ENCODE measurements around the gene MEGF11. TPM values are rescaled to one million over a fixed set of nuclear protein-coding genes. Genes with fewer than 3 reads are reported as not detected.

MEGF11 gene
- total RNA-seq, 1 experiment from 2014 or later, result not detected

DNA sequence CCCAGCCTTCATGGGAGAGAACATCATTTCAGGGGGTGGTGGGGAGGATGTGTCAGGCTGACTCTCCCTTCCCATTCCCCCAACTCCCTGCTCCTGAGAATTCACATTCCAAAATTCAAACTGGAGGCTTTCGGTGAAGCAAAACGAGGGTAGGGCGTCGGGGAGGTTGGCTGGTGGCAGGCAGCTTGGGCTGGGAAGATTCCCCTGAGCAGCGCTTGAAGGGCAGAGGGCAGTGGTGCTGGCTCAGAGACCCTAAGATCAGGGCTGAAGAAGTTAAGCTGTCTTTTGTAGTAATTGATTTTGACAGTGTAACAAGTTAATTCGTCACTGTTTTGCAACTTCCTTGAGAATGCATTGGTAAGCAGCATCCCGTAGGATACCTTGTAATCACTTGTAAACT lies 196.5 kb downstream of the MEGF11 start:
- Histone ChIP-seq H4K20me1 (ENCODE audit: insufficient read depth, low read depth, low read length) (no peaks in the 10 kb centered on the region), H3K27ac (ENCODE audit: low read length) (no peak overlapping the region), H3K79me2 (ENCODE audit: low read length) (no peaks in the 10 kb centered on the region), H2AFZ (ENCODE audit: low read length) (no peak overlapping the region), H3K9me2 (replicated peaks; ENCODE audit: insufficient read depth, low read length) (no peaks in the 10 kb centered on the region), H3K36me3 (ENCODE audit: insufficient read depth, low read length) (no peaks in the 10 kb centered on the region), H3K9ac (ENCODE audit: low read length) (no peak overlapping the region), H3K9me3 (ENCODE audit: low read length) (no peaks in the 10 kb centered on the region), H3K4me2 (ENCODE audit: low read depth, low read length, poor library complexity, severe bottlenecking) (no peak overlapping the region), H3K27me3 (ENCODE audit: low read length) (no peaks in the 10 kb centered on the region), H3K4me3 (ENCODE audit: low read length) (no peak overlapping the region), H3K4me1 (ENCODE audit: low read length) (no peaks in the 10 kb centered on the region)
- no peak for DNase-seq

DNA sequence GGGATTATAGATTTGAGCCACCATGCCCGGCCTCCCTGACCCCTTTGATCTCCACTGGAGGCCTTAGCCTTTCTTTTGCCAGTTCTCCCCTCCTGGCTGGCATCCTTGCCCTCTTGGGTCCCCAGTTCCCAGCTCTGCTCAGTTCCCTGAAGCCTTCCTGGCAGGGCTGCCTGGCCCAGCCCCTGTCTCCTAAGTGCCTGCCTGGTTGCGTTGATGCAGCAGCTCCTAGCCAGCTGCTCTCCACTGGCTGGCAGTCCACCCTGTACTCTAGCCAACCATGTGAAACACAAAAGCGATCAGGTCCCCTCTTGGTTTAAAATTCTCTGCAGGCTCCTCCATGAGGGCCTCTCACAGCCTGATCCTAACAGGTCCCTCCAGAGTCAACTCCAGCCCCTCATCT lies 199.6 kb downstream of the MEGF11 start:
- H3K36me3 ChIP-seq (ENCODE audit: insufficient read depth, low read length), result no peaks in the 10 kb centered on the region
- H3K4me2 ChIP-seq (ENCODE audit: low read depth, low read length, poor library complexity, severe bottlenecking), result no peak overlapping the region
- H3K4me3 ChIP-seq (ENCODE audit: low read length), result no peak overlapping the region
- H3K9ac ChIP-seq (ENCODE audit: low read length), result no peak overlapping the region
- H3K79me2 ChIP-seq (ENCODE audit: low read length), result no peaks in the 10 kb centered on the region
- H3K4me1 ChIP-seq (ENCODE audit: low read length), result no peaks in the 10 kb centered on the region
- no peaks in the 10 kb centered on the region for H3K9me2 ChIP-seq (replicated peaks; ENCODE audit: insufficient read depth, low read length)
- no peaks in the 10 kb centered on the region for H4K20me1 ChIP-seq (ENCODE audit: insufficient read depth, low read depth, low read length)
- no peaks in the 10 kb centered on the region for H3K27me3 ChIP-seq (ENCODE audit: low read length)
- H3K27ac ChIP-seq (ENCODE audit: low read length), result no peak overlapping the region
- H3K9me3 ChIP-seq (ENCODE audit: low read length), result no peaks in the 10 kb centered on the region
- no peak for DNase-seq
- no peak overlapping the region for H2AFZ ChIP-seq (ENCODE audit: low read length)

DNA sequence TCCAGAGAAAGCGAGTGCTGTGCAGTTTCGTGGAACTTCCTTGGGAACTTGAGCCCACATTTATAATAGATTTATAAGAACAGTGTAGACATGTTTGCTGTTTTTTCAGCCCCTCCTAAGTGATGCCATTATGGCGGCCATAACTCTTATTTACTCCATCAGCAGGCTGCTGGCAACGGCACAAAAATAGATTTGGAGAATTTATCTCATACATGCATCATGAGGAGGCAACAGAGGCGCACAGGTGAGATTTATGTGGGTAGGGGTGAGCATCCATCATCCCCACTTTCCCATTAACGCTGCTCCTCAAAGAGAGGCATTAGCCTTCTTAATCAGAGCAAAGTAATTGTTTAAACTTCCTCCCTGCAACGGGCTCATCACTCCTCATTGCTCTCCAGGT lies 201.7 kb downstream of the MEGF11 start:
- Histone ChIP-seq H3K9ac (ENCODE audit: low read length) (no peak overlapping the region), H3K27me3 (ENCODE audit: low read length) (no peaks in the 10 kb centered on the region), H2AFZ (ENCODE audit: low read length) (no peak overlapping the region), H3K9me3 (ENCODE audit: low read length) (no peaks in the 10 kb centered on the region), H4K20me1 (ENCODE audit: insufficient read depth, low read depth, low read length) (no peaks in the 10 kb centered on the region), H3K36me3 (ENCODE audit: insufficient read depth, low read length) (no peaks in the 10 kb centered on the region), H3K4me1 (ENCODE audit: low read length) (no peaks in the 10 kb centered on the region), H3K27ac (ENCODE audit: low read length) (no peak overlapping the region), H3K4me2 (ENCODE audit: low read depth, low read length, poor library complexity, severe bottlenecking) (no peak overlapping the region), H3K9me2 (replicated peaks; ENCODE audit: insufficient read depth, low read length) (no peaks in the 10 kb centered on the region), H3K4me3 (ENCODE audit: low read length) (no peak overlapping the region), H3K79me2 (ENCODE audit: low read length) (no peaks in the 10 kb centered on the region)
- DNase-seq, result no peak

DNA sequence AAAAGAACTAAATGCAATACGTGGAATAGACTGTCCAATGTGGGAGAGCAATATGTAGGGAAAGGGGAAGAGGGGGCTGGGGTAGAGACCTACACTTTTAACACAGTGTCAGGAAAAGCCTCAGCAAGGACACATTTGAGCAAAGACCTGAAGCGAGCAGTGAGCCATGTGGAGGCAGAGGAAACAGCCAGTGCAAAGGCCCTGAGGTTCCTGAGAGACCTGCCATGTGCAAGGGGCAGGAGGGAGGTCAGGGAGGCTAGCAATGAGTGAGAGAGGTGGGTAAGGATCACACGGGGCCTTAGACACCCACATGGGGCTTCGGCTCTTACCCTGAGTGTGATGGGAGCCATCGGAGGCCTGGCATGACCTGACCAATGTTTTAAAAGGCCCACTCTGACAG lies 203.3 kb downstream of the MEGF11 start:
- no peaks in the 10 kb centered on the region for H3K4me1 ChIP-seq (ENCODE audit: low read length)
- no peak overlapping the region for H3K4me2 ChIP-seq (ENCODE audit: low read depth, low read length, poor library complexity, severe bottlenecking)
- no peak for DNase-seq
- no peaks in the 10 kb centered on the region for H3K9me3 ChIP-seq (ENCODE audit: low read length)
- no peak overlapping the region for H2AFZ ChIP-seq (ENCODE audit: low read length)
- H3K27me3 ChIP-seq (ENCODE audit: low read length), result no peaks in the 10 kb centered on the region
- H3K9me2 ChIP-seq (replicated peaks; ENCODE audit: insufficient read depth, low read length), result no peaks in the 10 kb centered on the region
- no peaks in the 10 kb centered on the region for H3K79me2 ChIP-seq (ENCODE audit: low read length)
- H3K36me3 ChIP-seq (ENCODE audit: insufficient read depth, low read length), result no peaks in the 10 kb centered on the region
- no peak overlapping the region for H3K4me3 ChIP-seq (ENCODE audit: low read length)
- no peak overlapping the region for H3K9ac ChIP-seq (ENCODE audit: low read length)
- H4K20me1 ChIP-seq (ENCODE audit: insufficient read depth, low read depth, low read length), result no peaks in the 10 kb centered on the region
- no peak overlapping the region for H3K27ac ChIP-seq (ENCODE audit: low read length)

DNA sequence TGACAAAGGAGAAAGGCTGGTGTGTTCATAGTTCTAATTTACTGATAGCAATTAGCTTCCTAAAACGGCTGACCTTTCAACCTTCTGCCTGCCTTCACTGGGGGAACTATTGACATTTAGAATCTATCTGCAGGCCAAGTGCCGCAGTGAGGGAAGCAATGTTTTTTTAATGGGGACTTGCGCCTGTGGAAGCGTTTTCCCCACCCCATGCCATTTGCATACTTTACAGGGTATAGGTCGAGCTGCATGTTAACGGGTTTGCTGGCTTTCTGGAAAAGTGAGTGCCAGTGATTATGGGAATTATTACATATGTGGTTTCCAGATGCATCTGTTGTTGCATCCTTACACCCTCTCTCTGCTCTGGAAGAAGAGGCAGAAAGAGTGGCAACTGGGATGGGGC lies 204.2 kb downstream of the MEGF11 start:
- no peak overlapping the region for H3K9ac ChIP-seq (ENCODE audit: low read length)
- no peak overlapping the region for H2AFZ ChIP-seq (ENCODE audit: low read length)
- H3K27ac ChIP-seq (ENCODE audit: low read length), result no peak overlapping the region
- H3K9me2 ChIP-seq (replicated peaks; ENCODE audit: insufficient read depth, low read length), result no peaks in the 10 kb centered on the region
- no peaks in the 10 kb centered on the region for H3K36me3 ChIP-seq (ENCODE audit: insufficient read depth, low read length)
- no peak overlapping the region for H3K4me3 ChIP-seq (ENCODE audit: low read length)
- H3K4me1 ChIP-seq (ENCODE audit: low read length), result no peaks in the 10 kb centered on the region
- no peaks in the 10 kb centered on the region for H3K9me3 ChIP-seq (ENCODE audit: low read length)
- H3K79me2 ChIP-seq (ENCODE audit: low read length), result no peaks in the 10 kb centered on the region
- no peaks in the 10 kb centered on the region for H3K27me3 ChIP-seq (ENCODE audit: low read length)
- no peak for DNase-seq
- H3K4me2 ChIP-seq (ENCODE audit: low read depth, low read length, poor library complexity, severe bottlenecking), result no peak overlapping the region
- H4K20me1 ChIP-seq (ENCODE audit: insufficient read depth, low read depth, low read length), result no peaks in the 10 kb centered on the region

DNA sequence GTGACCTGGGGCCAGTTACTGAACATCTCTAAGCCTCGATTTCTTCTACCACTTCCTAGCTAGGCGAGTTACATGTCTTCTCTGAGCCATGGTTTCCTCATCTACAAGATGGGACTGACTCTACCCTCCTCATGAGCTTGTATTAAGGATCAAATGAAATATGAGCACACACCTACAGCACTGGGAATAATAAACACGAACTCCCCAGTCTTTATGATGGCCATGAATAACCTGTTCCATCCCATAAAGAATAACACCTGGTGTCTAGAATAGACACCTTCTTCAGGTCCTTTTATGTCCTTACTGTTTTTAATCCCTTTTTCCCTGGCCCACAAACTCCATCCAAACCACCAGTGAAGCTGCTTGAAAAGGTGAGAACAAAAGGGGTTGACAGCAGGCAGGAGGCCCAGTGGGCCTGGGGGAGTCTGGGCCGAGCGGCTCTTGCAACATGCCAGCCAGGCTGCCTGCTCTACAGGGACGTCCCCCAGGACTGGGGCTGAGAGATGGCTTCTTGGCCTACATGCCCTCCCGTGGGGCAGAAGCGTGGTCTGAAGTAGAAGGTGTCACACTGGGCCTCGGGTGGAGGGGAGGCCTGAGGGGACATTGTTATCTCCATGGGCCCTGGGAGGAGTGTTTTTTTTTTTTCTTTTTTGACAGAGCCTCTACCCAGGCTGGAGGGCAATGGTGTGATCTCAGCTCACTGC lies 206.1 kb downstream of the MEGF11 start:
- Histone ChIP-seq H3K4me3 (ENCODE audit: low read length) (no peak overlapping the region), H3K79me2 (ENCODE audit: low read length) (no peaks in the 10 kb centered on the region), H4K20me1 (ENCODE audit: insufficient read depth, low read depth, low read length) (no peaks in the 10 kb centered on the region), H3K27ac (ENCODE audit: low read length) (no peak overlapping the region), H3K9me3 (ENCODE audit: low read length) (no peaks in the 10 kb centered on the region), H3K4me1 (ENCODE audit: low read length) (peaks cover 3% of the 10 kb centered on the region), H3K27me3 (ENCODE audit: low read length) (no peaks in the 10 kb centered on the region), H2AFZ (ENCODE audit: low read length) (no peak overlapping the region), H3K9me2 (replicated peaks; ENCODE audit: insufficient read depth, low read length) (no peaks in the 10 kb centered on the region), H3K9ac (ENCODE audit: low read length) (no peak overlapping the region), H3K36me3 (ENCODE audit: insufficient read depth, low read length) (no peaks in the 10 kb centered on the region), H3K4me2 (ENCODE audit: low read depth, low read length, poor library complexity, severe bottlenecking) (no peak overlapping the region)
- DNase-seq, result no peak

DNA sequence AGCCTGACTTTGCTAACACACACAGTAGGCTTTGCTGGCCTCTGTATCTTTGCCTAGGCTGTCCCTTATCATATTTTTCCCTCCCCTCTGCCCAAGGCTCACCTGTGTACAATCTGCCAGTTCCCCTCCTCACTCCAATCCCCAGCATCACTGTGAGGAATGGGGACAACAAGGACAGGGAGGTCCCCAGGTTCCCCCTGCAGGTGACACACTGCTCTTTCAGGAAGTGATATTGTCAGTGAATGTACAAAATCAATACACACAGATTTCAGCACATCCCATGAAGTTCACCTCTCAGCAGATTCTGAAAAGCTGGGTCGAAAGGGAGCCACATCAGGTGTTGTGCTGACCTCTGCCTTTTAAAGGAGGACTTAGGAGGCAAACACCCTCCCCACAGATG lies 206.8 kb downstream of the MEGF11 start:
- H3K9ac ChIP-seq (ENCODE audit: low read length), result no peak overlapping the region
- no peaks in the 10 kb centered on the region for H3K27me3 ChIP-seq (ENCODE audit: low read length)
- no peak for DNase-seq
- H3K9me2 ChIP-seq (replicated peaks; ENCODE audit: insufficient read depth, low read length), result no peaks in the 10 kb centered on the region
- no peak overlapping the region for H3K4me2 ChIP-seq (ENCODE audit: low read depth, low read length, poor library complexity, severe bottlenecking)
- no peaks in the 10 kb centered on the region for H3K36me3 ChIP-seq (ENCODE audit: insufficient read depth, low read length)
- H4K20me1 ChIP-seq (ENCODE audit: insufficient read depth, low read depth, low read length), result no peaks in the 10 kb centered on the region
- H3K79me2 ChIP-seq (ENCODE audit: low read length), result no peaks in the 10 kb centered on the region
- H3K4me3 ChIP-seq (ENCODE audit: low read length), result no peak overlapping the region
- no peak overlapping the region for H3K27ac ChIP-seq (ENCODE audit: low read length)
- peaks cover 4% of the 10 kb centered on the region for H3K4me1 ChIP-seq (ENCODE audit: low read length)
- no peak overlapping the region for H2AFZ ChIP-seq (ENCODE audit: low read length)
- no peaks in the 10 kb centered on the region for H3K9me3 ChIP-seq (ENCODE audit: low read length)

DNA sequence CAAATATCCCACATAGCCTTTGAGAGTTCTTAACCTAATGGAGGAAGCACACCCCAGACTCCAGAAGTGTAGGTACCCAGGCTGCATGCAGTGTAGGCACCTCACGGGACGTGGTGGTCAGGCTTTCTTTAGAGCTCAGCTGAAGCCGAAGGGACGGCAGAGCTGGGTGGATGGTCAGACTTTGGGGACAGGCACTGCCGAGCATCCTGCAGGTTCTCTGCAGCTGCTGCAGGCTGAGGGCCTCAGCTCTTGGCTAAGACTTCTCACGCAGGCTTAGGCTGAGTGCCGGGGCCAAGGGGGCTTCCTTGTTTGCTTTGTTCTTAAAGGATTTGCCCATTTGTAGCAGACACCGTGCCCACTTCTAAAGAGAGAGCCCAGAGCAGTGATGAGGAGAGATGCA lies 207.2 kb downstream of the MEGF11 start:
- Histone ChIP-seq H3K9me3 (ENCODE audit: low read length) (no peaks in the 10 kb centered on the region), H3K9me2 (replicated peaks; ENCODE audit: insufficient read depth, low read length) (no peaks in the 10 kb centered on the region), H3K4me3 (ENCODE audit: low read length) (no peak overlapping the region), H3K27ac (ENCODE audit: low read length) (no peak overlapping the region), H3K79me2 (ENCODE audit: low read length) (no peaks in the 10 kb centered on the region), H3K4me1 (ENCODE audit: low read length) (peaks cover 4% of the 10 kb centered on the region), H3K27me3 (ENCODE audit: low read length) (no peaks in the 10 kb centered on the region), H4K20me1 (ENCODE audit: insufficient read depth, low read depth, low read length) (no peaks in the 10 kb centered on the region), H3K9ac (ENCODE audit: low read length) (no peak overlapping the region), H3K36me3 (ENCODE audit: insufficient read depth, low read length) (no peaks in the 10 kb centered on the region), H3K4me2 (ENCODE audit: low read depth, low read length, poor library complexity, severe bottlenecking) (no peak overlapping the region), H2AFZ (ENCODE audit: low read length) (no peak overlapping the region)
- DNase-seq, result no peak

DNA sequence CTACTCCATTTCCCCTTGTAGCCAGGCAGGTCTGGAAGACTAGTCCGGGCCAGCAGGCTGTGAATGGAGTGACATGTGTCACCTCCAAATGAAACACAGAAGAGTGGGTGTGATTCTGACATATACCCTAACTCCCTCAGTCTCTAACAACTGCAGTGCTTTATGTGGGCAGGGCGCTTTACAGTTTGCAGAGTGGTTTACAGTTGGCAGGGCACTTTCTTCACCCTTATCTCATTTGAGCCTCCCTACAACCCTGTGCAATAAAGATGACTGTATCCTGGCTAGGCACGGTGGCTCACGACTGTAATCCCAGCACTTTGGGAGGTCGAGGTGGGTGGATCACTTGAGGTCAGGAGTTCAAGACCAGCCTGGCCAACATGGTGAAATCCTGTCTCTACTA lies 208.0 kb downstream of the MEGF11 start:
- no peaks in the 10 kb centered on the region for H3K27me3 ChIP-seq (ENCODE audit: low read length)
- H3K4me3 ChIP-seq (ENCODE audit: low read length), result no peak overlapping the region
- DNase-seq, result no peak

More for the DNA sequence above, 208.0 kb downstream of the MEGF11 start:
- no peak overlapping the region for H2AFZ ChIP-seq (ENCODE audit: low read length)
- H3K9ac ChIP-seq (ENCODE audit: low read length), result no peak overlapping the region
- no peak overlapping the region for H3K27ac ChIP-seq (ENCODE audit: low read length)
- no peaks in the 10 kb centered on the region for H3K9me2 ChIP-seq (replicated peaks; ENCODE audit: insufficient read depth, low read length)
- H3K4me2 ChIP-seq (ENCODE audit: low read depth, low read length, poor library complexity, severe bottlenecking), result no peak overlapping the region
- H3K4me1 ChIP-seq (ENCODE audit: low read length), result peaks cover 4% of the 10 kb centered on the region
- no peaks in the 10 kb centered on the region for H4K20me1 ChIP-seq (ENCODE audit: insufficient read depth, low read depth, low read length)
- no peaks in the 10 kb centered on the region for H3K36me3 ChIP-seq (ENCODE audit: insufficient read depth, low read length)
- H3K9me3 ChIP-seq (ENCODE audit: low read length), result no peaks in the 10 kb centered on the region
- no peaks in the 10 kb centered on the region for H3K79me2 ChIP-seq (ENCODE audit: low read length)

Measured in Karpas-422 (cell line).